A172 (cell line): ENCODE measurements around the gene NTMT1. TPM values are rescaled to one million over a fixed set of nuclear protein-coding genes. Genes with fewer than 3 reads are reported as not detected.
"Not testable (repeated sequence)": the region's sequence is repeated elsewhere in the genome, so short reads cannot be mapped to it uniquely, and the experiment has no call there.

Experiments used
- DNase-seq: peaks from one replicate; pipeline ENCODE4 v3.0.0-alpha.2; 2015; ENCODE audit warnings: low spot score
- total RNA-seq: library from RNA; depleted of rRNA; stranded (reverse); fragments of >200 nt; shearing (Covaris generic); gene quantifications from 2 replicates; pipeline ENCODE4 v1.2.3, GENCODE V29; 2014; rRNA removed

Gene NTMT1
- total RNA-seq, result 26.9 and 43.8 TPM in 2 replicates

DNA sequence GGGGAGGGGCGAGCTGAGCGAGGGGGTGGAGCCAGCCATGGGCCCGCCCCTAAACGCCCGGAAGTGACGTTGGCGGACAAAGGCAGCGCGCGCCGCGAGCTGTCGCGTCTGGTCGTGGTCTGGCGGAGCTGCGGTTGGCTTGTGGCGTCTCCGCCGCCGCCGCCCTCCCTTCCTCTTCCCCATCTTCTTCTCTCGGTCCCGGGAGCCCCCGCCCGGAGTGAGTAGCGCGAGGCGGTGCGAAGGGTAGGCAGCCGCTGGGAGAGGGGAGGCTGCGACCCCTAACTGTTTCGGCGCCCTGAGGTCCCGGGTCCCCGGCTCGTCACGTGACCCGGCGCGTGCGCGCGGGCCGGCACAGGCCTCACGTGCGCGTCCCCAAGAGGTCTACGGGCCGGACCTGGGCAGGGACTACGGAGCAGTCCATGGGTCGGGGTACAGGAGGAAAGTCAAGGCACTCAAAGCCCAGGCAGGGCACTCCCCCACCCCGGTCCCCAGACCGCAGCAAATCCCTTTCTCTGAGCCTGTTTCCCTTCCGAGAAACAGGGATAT is at the start of gene NTMT1:
TSS of gene NTMT1 (plus strand) at position 85 of the 546 bp plus-strand sequence. CDS start 6,541 bp downstream, outside the sequence.
- DNase-seq, result peak; percentile 51

DNA sequence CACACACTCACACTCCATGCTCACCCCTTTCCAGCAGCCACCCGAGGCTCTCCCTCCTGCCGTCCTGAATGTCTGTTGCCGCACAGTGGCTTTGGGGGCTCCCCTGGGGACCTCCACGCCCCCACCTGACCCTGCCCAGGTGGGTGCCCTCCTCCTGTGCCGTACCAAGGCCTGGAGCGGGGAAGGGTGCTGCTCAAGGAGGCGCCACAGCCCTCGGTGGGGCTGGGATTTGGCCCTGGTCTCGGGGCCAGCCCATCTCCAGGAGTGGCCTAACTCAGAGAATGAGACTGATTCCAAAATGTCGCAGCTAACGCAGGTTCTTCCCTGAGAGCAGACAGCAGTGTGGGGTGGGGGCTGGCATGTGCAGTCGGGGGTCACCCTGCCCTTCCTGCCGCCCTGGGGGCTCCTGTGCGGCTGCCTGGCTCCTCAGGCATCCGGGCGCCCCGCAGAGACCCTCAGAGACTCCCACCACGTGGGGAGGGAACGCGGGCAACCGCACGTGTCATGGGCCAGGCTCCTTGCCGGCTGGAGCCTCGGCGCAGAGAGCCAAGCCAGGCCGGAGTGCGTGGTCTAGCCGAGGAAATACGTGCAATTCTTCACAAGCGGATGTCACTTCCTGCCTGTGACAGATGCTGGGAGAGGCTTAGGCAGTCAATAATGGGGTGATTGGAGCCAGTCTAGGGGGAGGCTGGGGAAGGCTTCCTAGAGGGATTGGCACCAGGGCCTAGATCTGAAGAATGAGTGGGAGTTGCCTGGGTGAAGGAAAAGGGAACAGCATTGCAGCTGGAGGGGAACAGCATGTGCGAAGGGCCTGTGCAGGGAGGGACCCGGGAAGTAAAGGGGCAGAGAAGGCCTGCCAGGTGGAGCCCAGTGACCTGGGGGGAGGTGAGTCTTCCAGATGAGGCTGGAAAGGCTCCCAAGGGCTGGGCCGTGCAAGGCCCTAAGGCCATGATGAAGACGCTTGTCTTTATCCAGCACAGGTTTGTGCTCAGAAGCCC is 49.1 kb upstream of the NTMT1 start:
- DNase-seq, result peak; percentile 62

DNA sequence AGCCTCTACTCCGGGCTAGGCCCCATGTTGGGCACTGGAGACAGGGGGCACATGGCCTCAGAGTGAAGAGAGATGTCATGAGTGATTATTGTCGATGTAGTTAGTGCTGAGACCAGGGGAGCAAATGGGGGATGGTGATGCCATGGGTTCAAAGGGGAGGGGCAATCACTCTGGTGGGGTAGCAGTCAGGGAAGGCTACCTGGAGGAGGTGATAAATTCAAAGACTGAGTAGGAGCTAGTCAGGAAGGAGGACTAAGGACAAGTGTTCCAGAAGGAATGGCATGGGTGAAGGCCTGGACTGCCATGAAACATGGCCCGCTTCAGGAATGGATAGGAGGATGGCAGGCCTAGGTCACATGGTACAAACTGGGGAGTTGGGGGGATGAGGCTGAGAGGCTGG is 46.7 kb upstream of the NTMT1 start:
- DNase-seq, result no peak

DNA sequence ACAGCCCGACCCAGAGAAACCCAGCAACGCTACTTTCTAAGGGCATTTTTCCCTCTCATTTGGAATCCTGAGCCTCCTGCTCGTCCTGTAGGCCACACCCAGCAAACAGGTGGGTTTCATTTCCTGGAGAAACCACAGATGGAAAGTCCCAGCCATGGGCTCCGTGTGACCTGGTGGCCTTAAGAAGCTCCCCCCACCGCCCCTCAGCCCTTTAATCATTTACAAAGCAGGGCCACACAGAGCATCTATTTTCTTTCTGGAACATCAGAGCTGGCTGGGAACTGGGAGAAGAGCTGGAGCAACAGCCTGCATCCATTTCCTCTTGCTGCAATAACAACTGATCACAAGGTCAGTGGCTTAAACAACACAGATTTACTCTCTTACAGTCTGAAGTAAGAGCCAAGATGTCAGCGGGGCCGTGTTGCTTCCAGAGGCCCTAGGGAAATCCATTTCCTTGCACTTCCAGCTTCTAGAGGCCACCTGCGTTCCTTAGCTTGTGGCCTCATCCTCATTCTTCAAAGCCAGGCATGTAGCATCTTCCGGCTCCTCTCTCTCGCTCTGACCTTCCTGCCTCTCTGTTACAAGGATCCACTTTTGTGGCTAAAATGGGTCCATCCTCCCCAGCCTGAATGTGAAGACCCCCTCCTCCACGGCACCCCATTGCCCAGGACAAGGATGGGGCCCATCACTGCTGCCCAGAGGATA is 45.6 kb upstream of the NTMT1 start:
- DNase-seq, result peak; percentile 36

GRCh38 chr9:129581505-129582189 is 44.3 kb upstream of the NTMT1 start:
- no peak for DNase-seq

- DNase-seq, result no peak
Observed at GRCh38 chr9:129582855-129583254, 43.1 kb upstream of the NTMT1 start.

- DNase-seq, result no peak
Observed at GRCh38 chr9:129583308-129584038, 42.5 kb upstream of the NTMT1 start.

- DNase-seq, result peak; percentile 82
Observed at GRCh38 chr9:129584136-129584535, 41.8 kb upstream of the NTMT1 start.

DNA sequence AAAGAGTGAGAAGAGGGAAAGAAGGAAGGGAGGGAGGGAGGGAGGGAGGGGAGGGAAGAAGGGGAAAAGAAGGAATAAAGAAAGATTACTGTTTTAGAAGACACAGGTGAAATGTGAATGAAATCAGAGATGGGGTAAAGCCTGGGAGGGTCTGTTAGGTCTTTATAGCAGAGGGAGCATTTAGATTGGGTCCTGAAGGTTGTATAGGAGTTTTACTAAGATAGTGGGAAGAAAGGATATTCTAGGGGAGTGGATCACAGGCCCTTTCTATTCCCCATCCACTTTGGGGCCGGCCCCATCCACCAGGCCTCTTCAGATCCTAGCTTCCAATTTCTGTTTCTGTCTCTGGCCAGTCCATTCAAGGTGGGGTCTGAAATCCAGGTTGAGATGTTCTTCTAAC is 40.6 kb upstream of the NTMT1 start:
- DNase-seq, result no peak

DNA sequence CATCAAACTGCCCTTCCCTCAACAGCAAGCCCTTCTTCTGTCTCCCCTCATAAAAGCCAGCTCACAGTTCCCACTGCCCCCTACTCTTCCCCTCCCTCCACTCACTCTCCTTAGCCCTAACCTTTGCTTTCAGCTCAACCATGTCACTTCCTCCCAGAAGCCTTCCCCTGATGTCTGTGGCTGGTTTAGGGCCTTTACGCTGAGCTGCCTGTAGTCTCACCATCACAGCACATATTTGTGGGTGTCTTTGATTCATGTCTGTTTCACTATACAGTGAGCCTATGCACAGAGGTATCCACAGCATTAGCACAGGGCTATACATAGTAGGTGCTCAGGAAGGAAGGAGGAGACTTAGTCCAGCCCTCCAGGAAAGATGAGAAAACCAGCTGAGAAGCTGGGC is 39.7 kb upstream of the NTMT1 start:
- no peak for DNase-seq

DNA sequence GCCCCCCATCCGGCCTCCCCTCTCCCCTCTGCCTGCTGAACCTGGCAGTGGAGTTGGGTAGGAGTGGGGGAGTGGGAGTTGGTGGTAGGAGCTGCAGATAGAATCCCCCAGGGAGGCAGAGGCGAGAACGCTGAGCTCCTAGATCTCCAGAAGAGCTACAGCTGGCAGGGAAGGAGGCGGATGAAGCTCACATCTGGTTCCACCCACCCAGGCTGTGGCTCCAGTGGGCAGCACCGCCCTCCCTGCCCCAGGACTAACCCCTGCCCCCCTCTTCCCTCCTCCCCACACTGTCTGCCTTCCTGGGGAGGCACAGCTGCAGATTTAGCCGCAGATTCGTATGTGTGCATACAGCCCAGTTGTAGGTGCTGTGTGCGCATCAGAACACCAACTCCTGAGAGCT is 39.3 kb upstream of the NTMT1 start:
- DNase-seq, result no peak

GRCh38 chr9:129587487-129588262 is 38.3 kb upstream of the NTMT1 start:
- DNase-seq, result no peak

DNA sequence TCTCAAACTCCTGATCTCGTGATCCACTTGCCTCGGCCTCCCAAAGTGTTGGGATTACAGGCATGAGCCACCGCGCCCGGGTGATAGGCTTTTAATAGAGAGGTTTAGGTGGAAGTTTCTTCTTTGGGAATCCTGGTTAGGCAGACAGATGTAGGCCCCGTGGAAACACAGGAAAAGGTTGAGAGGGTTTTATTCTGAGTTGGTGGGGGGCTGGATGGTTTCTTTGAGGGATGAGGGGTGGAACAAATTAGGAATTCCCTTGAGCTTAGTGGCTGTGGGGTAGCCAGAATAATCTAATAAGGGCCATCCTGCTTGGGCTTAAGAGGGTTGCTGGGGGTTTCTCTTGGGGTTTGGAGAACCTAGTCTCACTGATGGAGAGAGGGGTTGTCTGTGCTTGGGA is 35.5 kb upstream of the NTMT1 start:
- no peak for DNase-seq

- DNase-seq, result no peak
Observed at GRCh38 chr9:129591916-129592315, 34.0 kb upstream of the NTMT1 start.

- not testable (repeated sequence) for DNase-seq
Observed at GRCh38 chr9:129592790-129593189, 33.2 kb upstream of the NTMT1 start.

DNA sequence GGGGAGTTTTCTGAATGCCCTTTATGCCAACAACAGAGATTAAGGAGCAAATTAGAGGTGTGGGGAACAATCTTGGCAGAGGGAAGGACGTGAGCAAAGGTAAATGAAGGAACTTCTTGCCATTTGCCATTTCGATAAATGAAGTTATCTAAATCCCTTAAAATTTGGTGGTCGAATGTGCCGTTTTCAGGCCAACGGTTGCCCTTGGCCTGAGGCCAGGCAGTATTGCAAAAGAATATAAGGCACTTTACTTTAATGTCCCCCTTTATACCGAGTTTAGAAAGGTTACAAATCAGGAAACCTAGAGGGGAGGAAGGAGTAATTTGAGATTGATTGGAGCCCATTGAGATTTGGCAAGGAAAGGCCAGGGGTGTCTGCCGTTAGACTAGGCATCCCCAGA is 31.3 kb upstream of the NTMT1 start:
- no peak for DNase-seq

GRCh38 chr9:129595311-129595741 is 30.6 kb upstream of the NTMT1 start:
- no peak for DNase-seq

GRCh38 chr9:129595903-129596540 is 29.9 kb upstream of the NTMT1 start:
- DNase-seq, result no peak

GRCh38 chr9:129596541-129597331 is 29.2 kb upstream of the NTMT1 start:
- DNase-seq, result no peak
